ENCODE measurements around the gene GLRX3.

Gene GLRX3

DNA sequence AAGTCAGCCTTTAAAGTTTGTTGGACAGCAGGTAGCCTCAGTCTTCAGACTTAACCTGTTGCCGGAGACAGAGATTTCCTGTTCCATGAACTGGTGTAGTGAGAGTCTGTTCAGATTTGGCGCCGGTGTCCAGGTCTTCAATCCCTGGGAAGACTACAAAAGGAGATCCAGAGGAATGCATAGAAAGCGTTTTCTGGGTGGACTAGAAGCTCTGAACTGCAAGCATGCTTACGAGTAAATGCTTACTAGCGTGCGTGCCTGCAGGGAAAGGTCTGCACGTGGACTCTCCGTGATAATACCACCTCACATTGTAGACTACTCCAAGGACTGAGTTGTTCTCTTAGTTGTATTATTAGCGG, 878 bp downstream of the GLRX3 start:
- TF ChIP-seq, protein P1, sequence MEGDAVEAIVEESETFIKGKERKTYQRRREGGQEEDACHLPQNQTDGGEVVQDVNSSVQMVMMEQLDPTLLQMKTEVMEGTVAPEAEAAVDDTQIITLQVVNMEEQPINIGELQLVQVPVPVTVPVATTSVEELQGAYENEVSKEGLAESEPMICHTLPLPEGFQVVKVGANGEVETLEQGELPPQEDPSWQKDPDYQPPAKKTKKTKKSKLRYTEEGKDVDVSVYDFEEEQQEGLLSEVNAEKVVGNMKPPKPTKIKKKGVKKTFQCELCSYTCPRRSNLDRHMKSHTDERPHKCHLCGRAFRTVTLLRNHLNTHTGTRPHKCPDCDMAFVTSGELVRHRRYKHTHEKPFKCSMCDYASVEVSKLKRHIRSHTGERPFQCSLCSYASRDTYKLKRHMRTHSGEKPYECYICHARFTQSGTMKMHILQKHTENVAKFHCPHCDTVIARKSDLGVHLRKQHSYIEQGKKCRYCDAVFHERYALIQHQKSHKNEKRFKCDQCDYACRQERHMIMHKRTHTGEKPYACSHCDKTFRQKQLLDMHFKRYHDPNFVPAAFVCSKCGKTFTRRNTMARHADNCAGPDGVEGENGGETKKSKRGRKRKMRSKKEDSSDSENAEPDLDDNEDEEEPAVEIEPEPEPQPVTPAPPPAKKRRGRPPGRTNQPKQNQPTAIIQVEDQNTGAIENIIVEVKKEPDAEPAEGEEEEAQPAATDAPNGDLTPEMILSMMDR (IDR thresholded peaks at IDR 0.05) = no peak
- Mint-ChIP-seq H3K36me3 (ENCODE audit: low read depth) (peaks cover 23% of the 10 kb centered on the region), H3K4me3 (peak overlapping the region; percentile 89), H3K27ac (peak overlapping the region; percentile 87), H3K9me3 (no peaks in the 10 kb centered on the region), H3K27me3 (ENCODE audit: low read depth, poor library complexity) (peaks cover 10% of the 10 kb centered on the region), H3K4me1 (peaks cover 38% of the 10 kb centered on the region)
- DNase-seq = no peak

DNA sequence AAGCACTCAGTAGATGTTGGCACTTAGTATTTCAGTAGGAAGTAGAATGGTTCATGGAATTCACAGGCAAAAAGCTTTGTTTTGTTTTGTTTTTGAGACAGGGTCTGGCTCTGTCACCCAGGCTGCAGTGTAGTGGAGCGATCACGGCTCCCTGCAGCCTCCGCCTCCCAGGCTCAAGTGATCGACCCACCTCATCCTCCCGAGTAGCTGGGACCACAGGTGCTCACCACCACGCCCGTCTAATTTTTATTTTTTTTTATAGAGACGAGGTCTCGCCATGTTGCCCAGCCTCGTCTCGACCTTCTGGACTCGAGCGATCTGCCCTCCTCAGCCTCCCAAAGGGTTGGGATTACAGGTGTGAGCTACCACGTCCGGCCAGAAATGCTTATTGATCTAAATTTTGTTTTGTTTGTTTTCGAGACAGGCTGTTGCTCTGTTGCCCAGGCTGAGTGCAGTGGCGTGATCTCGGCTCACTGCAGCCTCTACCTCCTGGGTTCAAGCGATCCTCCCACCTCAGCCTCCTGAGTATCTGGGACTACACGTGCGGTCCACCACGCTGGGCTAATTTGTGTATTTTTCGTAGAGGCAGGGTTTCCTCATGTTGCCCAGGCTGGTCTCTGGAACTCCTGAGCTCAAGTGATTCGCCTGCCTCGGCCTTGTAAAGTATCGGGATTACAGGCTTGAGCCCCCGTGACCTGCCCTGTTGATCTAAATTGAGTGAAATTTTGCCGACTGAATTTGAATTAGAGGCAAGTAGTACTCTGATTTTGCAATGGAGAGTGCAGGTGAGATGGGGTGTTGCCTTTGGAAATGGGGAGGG, 1.7 kb downstream of the GLRX3 start:
- Mint-ChIP-seq H3K4me3 (peak overlapping the region; percentile 89), H3K9me3 (no peaks in the 10 kb centered on the region), H3K36me3 (ENCODE audit: low read depth) (peaks cover 31% of the 10 kb centered on the region), H3K27me3 (ENCODE audit: low read depth, poor library complexity) (peaks cover 10% of the 10 kb centered on the region), H3K4me1 (peaks cover 46% of the 10 kb centered on the region), H3K27ac (peak overlapping the region; percentile 87)
- DNase-seq = no peak
- TF ChIP-seq, protein P1 (IDR thresholded peaks at IDR 0.05) = no peak

DNA sequence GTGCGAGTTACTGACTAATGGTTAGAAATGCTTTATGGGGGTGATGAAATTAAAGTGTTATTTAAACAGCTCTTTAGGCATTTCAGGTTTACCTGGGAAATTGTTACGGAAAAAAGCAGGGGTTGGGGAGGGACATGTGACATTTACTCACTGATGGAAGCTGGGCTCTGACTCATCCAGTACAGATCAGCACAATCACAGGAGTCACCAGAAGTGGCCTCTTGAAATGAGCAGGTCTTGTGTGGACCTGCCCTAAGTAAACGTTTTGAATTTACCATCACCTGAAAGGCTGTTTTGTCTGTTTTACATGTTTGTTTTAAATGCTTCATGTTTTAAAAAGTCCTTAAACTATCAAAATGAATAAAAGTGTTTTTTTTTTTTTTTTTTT, 2.3 kb downstream of the GLRX3 start:
- Mint-ChIP-seq H3K4me1 (peaks cover 47% of the 10 kb centered on the region), H3K27me3 (ENCODE audit: low read depth, poor library complexity) (peaks cover 10% of the 10 kb centered on the region), H3K4me3 (peak overlapping the region; percentile 89), H3K9me3 (no peaks in the 10 kb centered on the region), H3K36me3 (ENCODE audit: low read depth) (peaks cover 35% of the 10 kb centered on the region), H3K27ac (no peak overlapping the region)
- DNase-seq = no peak
- TF ChIP-seq, protein P1 (IDR thresholded peaks at IDR 0.05) = no peak

GRCh38 chr10:130140425-130140824, 4.2 kb downstream of the GLRX3 start:
- H3K27ac Mint-ChIP-seq = no peak overlapping the region
- peaks cover 47% of the 10 kb centered on the region for H3K36me3 Mint-ChIP-seq (ENCODE audit: low read depth)
- H3K4me3 Mint-ChIP-seq = no peak overlapping the region
- H3K27me3 Mint-ChIP-seq (ENCODE audit: low read depth, poor library complexity) = no peaks in the 10 kb centered on the region
- H3K9me3 Mint-ChIP-seq = no peaks in the 10 kb centered on the region
- TF ChIP-seq, protein P1 (IDR thresholded peaks at IDR 0.05) = no peak
- no peak for DNase-seq
- peaks cover 38% of the 10 kb centered on the region for H3K4me1 Mint-ChIP-seq

DNA sequence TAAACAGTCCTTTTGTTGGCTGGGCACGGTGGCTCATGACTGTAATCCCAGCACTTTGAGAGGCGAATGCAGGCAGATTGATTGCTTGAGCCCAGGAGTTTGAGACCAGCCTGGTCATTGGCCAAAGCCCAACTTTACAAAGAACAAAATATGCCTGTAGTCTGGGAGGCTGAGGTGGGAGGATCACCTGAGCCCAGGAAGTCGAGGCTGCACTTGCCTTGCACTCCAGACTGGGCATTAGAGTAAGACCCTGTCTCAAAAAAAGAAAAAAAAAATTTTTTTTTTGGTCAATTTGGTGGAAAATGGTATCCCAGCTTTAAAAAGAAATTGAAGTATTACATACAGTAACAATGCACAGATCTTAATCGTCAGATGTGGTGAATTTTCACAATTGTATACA, 4.8 kb downstream of the GLRX3 start:
- H3K9me3 Mint-ChIP-seq = no peaks in the 10 kb centered on the region
- peaks cover 51% of the 10 kb centered on the region for H3K36me3 Mint-ChIP-seq (ENCODE audit: low read depth)
- peaks cover 36% of the 10 kb centered on the region for H3K4me1 Mint-ChIP-seq
- H3K27ac Mint-ChIP-seq = no peak overlapping the region
- H3K27me3 Mint-ChIP-seq (ENCODE audit: low read depth, poor library complexity) = no peaks in the 10 kb centered on the region
- no peak overlapping the region for H3K4me3 Mint-ChIP-seq
- TF ChIP-seq, protein P1 (IDR thresholded peaks at IDR 0.05) = no peak
- no peak for DNase-seq

- Mint-ChIP-seq H3K4me1 (peaks cover 36% of the 10 kb centered on the region), H3K4me3 (no peak overlapping the region), H3K27me3 (ENCODE audit: low read depth, poor library complexity) (no peaks in the 10 kb centered on the region), H3K36me3 (ENCODE audit: low read depth) (peaks cover 55% of the 10 kb centered on the region), H3K9me3 (no peaks in the 10 kb centered on the region), H3K27ac (peak overlapping the region; percentile 50)
- DNase-seq = no peak
- TF ChIP-seq, protein P1 (IDR thresholded peaks at IDR 0.05) = no peak
These were observed 5.3 kb downstream of the GLRX3 start for GRCh38 chr10:130141460-130141859.
